GM20431 (cell line): Measurements from ENCODE around the gene PDE10A.
"Not testable (repeated sequence)": the region's sequence is repeated elsewhere in the genome, so short reads cannot be mapped to it uniquely, and the experiment has no call there.

Experiments
- in situ Hi-C: fragments of 300-500 bp; cut with MseI, MboI; formaldehyde crosslinking; loops from one replicate; pipeline ENCODE4 v1.15.0; 2020; ENCODE audit warnings: low sequenced_read_pairs; ENCODE audit not compliant: unreplicated experiment

The PDE10A gene

DNA sequence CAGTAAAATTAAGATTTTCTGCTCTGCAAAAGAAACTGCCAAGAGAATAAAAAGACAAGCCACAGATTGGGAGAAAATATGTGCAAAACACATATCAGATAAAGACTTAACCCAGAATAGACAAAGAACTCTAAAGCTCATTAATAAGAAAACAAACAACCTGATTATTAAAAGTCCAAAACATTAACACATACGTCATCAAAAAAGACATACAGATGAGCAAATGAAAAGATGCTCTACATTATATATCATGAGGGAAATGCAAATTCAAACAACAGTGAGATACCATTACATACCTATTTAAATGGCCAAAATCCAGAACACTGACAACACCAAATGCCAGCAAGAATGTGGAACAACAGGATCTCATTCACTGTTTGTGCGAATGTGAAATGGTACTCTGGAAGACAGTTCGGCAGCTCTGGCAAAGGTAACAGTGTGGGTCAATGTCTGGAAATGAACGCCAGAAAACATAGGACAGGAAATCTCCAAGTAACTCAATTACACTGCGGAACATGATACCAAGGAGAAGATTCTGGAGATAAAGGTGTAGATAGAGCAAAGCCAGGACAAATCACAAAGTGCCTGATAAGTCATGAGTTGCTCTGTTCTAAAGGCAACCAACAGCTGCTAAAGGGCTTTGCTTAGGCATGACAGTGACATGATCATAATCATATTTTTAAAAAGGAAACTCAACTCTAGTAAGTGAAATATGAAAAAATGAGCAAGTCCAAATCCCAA, 96.8 kb downstream of the PDE10A start:
- in situ Hi-C loops, result no loop called here

DNA sequence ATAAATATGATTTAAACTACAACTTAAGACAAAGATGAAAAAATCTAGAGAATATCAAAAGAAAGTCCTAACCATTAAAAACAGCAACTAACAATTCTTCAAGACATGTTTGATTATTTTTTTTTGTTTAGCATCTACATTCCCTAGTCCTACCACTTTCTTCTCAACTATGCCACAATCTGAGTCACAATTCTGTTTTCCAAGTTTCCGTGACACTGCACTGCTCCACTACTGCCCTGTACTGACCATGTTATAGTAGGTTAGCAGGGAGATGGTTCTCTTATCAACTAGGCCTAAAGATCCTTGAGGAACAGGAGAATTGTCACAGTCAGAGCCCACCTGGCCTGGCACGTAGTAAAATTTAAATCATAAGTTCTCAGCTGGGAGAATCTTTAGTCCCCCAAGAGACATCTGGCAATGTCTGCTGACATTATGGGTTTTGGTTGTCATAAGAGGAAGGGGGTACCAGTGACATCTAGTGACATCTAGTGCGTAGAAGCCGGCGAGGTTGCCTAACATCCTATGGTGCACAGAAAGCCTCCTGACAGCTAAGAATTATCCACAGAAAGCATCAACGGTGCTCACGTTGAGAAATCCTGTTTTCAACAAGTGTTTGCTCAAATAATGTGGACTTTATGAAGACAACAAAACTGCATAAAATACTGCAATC, 100.5 kb downstream of the PDE10A start:
- in situ Hi-C loops, result no loop called here

DNA sequence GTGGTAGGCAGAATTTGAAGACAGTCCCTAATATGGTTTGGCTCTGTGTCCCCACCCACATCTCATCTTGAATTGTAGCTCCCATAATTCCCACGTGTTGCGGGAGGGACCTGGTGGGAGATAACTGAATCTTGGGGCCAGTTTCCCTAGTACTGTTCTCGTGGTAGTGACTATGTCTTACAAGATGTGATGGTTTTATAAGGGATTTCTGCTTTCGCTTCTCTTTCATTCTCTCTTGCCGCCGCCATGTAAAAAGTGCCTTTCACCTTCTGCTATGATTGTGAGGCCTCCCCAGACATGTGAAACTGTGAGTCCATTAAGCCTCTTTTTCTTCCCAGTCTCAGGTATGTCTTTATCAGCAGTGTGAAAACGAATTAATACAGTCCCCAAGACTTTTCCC, 103.4 kb downstream of the PDE10A start:
- in situ Hi-C loops, result no loop called here

DNA sequence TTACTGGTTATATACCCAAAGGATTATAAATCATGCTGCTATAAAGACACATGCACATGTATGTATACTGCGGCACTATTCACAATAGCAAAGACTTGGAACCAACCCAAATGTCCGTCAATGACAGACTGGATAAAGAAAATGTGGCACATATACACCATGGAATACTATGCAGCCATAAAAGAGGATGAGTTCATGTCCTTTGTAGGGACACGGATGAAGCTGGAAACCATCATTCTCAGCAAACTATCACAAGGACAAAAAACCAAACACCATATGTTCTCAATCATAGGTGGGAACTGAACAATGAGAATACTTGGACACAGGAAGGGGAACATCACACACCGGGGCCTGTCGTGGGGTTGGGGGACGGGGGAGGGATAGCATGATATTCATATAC, 104.9 kb downstream of the PDE10A start:
- in situ Hi-C loops, result not testable (repeated sequence)

DNA sequence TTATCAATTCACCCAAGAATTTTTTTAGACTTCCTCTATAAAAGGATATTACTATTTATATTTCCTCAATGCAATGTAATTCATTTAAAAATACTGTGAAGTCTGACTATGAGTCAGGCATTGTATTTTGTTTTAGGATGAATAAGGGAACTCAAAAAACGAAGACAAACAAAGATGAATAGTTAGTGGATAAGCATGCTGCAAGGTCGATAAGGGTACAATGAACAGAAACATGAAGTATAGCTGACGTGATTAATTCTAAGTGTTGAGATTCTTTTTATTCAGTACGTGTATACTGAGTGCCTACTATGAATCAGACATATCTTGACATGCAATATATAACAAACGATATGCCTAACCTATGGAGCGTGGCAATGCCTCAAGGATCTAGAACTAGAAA, 105.4 kb downstream of the PDE10A start:
- in situ Hi-C loops, result no loop called here

DNA sequence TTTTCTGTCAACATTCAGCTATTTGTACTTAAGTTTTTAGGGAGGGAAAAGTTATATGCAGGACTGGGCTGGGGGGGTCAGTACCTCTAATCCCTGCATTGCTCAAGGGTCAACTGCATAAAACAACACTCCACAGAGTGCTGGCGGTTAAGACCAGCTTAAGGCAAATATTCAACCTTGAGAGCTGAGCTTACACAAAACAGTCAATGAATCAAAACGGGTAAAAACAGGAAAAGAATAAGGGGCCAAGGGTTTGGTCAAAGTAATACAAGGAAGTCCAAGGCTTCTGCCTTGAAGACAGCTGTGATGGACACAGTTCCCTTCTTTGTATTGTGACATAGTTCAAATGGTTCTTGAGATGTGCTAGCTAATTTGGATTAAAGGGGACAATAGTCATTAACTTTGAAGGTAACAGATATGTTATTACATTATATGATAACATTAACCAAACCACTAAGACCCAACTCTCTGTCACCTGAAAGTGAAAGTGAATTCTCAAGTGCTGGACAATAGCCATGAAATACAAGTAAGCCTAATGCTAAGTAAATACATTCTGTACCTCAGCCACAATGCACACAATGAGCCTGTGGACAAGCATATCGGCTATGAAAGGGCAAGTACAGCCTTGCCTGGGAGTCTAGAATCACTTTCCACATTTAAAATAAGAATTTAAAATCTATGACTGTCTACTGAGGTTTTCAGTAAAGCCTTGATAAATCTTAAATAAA, 106.8 kb downstream of the PDE10A start:
- in situ Hi-C loops, result no loop called here

DNA sequence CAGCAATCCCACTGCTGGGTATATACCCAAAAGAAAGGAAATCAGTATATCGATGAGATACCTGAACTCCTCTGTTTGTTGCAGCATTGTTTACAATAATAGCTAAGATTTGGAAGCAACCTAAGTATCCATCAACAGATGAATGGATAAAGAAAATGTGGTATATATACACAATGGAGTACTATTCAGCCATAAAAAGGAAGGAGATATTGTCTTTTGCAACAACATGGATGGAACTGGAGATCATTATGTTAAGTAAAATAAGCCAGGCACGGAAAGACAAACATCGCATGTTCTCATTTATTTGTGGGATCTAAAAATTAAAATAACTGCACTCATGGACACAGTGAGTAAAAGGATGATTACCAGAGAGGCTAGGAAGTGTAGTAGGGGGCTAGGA, 108.4 kb downstream of the PDE10A start:
- in situ Hi-C loops, result not testable (repeated sequence)

DNA sequence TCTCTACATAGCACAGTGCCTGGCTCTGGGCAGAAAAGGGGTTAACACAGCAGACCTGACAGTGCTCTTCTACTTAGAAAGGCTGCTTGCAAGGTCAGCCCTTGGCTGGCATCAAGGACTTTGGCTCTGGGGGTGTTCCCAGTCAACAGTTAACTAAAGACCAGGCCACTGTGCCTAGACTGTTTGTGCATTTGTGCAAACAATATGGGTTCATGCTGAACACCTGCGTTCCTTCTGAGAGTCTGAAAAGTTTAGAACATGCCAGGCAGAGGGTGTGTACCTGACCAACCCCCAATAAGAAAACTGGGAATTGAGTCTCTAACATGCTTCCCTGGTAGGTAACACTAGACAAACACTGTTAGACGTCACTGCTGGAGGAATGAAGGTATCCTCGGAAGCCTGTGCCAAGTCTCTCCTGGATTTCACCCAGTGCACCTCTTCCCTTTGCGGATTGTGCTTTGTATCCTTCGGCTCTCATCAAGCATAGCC, 110.7 kb downstream of the PDE10A start:
- in situ Hi-C loops, result no loop called here

DNA sequence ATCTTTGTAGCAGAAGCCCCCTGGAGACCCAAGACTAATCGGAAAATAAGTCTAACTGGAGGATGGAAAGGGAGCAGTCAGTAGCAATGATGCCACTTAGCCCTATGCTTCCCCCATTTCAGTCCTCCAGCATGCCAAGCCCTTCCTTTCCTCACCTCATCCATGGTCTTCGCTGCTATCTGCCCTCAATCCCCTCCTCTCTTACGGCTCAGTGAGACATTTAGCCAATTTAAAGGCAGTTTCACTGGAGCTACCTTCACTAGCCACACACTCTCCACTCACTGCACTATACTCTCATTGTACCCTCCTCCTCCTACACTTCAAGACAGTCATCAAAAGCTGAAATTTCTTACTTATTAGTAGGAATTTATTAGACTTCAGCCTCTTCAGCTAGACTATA, 111.2 kb downstream of the PDE10A start:
- in situ Hi-C loops, result no loop called here

DNA sequence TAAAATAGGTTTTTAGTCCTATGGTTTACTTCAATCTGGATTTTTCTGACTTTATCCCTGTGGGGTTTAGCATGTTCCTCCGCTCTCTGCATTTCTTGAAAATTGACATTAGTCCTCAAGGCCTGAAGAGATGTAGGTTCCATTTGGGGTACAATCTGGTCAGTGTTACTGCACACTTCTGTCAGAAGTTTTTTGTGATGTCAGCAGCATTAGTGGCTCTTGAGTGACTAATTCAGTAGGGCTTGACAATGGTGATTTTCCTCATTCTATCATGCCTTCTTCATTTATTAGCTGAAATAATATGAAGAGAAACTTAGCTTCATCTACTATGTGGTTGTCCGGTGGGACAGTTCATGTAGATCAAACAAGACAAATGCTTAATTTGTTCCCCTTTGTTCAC, 114.6 kb downstream of the PDE10A start:
- in situ Hi-C loops, result no loop called here

DNA sequence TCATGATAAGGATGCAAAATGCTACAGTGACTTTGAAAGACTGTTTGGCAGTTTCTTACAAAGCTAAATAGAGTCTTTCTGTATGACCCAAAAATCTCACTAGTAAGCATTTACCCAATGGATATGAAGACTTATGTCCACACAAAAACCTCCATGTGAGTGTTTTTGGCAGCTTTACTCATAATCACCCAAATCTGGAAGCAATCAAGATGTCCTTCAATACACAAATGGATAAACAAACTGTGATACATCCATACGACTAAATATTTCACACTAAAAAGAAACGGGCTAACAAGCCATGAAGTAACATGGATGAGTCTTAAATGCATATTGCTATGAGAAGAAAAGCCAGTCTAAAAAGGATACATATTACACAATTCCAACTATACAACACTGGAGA, 117.2 kb downstream of the PDE10A start:
- in situ Hi-C loops, result no loop called here

DNA sequence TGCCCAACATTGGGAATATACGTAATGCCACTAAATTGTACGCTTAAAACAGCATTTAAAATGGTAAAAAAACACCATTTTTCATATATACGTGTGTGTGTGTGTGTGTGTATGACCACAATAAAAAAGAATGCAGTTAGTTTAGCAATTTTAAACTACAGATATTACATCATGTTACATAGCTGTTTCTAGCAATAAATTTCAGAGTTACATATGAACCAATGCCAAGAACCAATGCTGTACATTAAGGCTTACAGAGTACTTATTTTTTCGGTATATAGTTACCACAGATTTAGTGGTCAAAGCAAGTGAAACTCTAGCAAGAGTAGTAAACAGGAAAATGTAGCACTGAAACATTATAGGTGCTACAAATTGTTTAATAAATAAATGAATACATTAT, 119.3 kb downstream of the PDE10A start:
- in situ Hi-C loops, result no loop called here

DNA sequence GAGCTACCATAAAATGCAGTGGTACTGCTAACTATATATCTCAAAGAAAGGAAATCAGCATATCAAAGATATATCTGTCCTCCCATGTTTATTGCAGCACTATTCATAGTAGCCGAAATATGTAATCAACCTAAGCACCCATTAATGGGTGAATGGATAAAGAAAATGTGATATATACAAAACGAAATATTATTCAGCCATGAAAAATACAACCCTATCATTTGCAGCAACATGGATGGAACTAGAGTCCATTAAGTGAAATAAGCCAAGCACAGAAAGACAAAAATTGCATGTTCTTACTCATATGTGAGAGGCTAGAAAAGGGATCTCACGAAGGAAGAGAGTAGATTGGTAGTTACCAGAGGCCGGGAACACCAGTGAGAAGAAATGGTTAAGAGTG, 126.1 kb downstream of the PDE10A start:
- in situ Hi-C loops, result no loop called here

DNA sequence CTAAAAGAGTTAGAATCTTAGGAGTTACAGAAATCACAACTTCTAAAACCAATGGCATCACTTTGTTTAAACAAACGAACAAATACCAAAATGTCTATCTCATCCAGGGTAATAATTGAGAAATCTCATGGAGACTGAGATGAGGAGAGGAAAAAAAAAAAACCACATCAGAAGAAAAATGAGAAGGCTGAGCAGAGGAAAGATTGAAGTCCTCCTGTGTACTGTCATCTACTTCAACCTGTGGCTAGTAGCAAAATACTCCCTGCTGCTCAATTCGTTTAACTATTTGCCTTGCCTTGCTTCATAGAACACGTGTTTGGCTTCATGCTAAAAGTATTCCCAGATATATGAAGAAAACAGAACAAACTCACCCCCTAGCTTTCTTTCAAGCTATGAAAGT, 143.7 kb downstream of the PDE10A start:
- in situ Hi-C loops, result no loop called here

DNA sequence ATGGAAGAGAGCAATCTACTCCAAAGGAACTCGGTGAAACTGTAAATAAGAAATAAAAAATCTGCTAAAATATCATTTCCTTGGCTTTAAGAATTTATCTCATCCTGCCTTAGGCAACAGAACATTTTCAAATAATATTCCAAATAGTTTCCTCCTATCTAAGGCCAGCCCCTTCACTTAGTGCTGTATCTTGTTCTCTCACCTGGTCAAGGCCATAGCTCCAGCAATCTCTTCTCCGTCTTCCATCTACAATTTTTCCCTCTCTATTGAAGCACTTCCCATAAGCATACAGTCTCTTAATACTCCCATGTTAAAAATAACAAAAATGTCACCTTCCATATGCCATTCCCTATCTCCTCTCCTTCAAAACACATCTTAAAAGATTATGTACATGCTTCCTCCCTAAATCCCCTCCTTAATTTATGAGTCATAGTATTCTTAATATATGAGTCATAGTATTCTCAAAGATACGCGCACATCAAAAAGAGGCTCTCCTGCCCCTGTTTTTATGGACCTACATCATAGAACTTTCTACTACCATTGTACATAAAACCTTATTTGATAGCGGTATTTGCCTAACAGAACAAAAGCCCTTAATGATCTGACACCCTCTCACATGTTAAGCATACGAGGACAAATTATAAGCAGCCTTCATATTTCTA, 146.9 kb downstream of the PDE10A start:
- in situ Hi-C loops, result no loop called here

DNA sequence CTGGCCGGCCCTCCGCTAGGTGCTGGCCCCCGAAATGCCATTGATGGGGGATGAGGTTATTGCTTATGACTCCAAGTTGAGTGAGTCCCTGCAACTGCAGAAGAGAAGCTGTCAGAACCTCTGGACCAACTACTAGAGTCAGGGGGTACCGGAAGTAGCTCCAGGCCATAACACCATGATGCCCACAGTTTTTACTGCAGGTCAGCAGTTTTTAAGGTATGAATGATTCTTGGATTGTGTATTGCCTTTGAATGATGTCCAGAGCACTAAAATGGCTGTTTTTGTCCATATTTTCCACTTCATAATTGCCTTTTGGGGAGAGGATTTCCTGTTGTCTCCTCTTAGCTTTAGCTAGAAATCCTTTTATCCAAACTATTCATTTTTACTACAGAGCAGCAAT, 148.4 kb downstream of the PDE10A start:
- in situ Hi-C loops, result no loop called here

DNA sequence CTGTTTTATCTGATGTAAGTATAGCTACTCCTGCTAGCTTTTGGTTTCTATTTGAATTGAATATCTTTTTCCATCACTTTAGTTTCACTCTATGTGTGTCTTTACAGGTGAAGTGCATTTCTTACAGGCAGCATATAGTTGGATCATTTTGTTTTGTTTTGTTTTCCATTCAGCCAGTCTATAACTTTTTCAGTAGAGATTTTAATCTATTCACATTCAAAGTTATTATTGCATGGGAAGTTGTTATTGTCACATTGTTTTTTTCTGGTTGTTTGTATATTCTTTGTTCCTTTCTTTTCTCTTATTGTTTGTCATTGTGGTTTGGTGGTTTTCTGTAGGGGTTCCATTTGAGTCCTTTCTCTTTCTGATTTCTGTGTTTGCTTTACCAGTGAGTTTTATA, 151.2 kb downstream of the PDE10A start:
- in situ Hi-C loops, result no loop called here

DNA sequence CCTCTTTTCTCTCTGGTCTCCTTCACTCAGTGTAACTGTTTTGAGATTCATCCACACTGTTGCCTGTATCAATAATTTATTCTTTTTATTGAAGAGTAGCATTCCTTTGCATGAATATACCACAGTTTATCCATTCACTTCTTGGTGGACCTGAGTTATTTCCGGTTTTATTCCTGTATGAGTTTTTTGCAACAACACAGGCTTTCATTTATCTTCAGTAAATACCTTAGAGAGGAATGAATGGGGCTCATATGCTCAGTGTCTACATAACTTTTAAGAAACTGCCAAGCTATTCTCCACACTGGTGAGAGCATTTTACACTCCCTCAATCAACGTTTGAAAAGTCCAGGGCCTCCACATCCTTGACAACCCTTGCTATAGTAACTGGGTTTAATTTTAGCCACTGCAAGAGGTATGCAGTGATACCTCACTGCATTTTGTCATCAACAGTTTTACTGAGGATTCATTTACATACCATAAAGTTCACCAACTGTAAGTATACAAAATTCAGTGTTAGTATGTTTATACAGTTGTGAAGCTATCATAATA, 154.6 kb downstream of the PDE10A start:
- in situ Hi-C loops, result no loop called here

DNA sequence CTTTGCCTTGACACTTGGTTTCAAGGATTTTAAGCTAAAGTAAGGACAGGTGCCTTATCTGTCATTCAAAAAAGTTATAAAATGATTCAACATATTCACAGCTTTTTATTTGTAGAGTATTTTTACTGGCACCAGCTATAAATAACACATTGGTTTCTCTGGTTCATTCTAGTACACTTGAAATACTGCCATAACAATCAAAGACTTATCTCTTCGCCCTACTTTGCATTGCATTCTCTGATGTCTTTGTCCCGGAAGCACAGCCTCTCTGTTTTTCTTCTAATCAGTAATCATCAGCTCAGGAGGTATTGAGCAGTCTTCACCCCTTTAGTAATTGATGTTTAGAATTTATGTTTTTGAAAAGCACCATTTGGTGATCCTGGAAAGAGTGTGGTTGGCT, 156.4 kb downstream of the PDE10A start:
- in situ Hi-C loops, result no loop called here

DNA sequence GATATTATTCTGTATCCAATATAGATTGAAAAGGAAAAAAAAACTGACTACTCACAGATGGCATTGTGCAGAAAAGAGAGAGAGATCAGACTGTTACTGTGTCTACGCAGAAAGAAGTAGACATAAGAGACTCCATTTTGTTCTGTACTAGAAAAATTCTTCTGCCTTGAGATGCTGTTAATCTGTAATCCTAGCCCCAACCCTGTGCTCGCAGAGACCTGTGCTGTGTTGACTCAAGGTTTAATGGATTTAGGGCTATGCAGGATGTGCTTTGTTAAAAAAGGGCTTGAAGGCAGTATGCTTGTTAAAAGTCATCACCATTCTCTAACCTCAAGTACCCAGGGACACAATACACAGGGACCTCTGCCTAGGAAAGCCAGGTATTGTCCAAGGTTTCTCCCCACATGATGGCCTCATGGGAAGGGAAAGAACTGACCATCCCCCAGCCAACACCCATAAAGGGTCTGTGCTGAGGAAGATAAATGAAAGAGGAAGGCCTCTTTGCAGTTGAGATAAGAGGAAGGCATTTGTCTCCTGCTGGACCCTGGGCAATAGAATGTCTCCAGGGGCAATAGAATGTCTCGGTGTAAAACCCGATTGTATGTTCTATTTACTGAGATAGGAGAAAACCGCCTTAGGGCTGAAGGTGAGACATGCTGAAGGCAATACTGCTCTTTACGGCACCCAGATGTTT, 162.7 kb downstream of the PDE10A start:
- in situ Hi-C loops, result not testable (repeated sequence)
